ENCODE results near the gene KCTD15.

Gene KCTD15

GRCh38 chr19:33758541-33759013 is 38.1 kb upstream of the KCTD15 start:
- H3K27ac ChIP-seq, result no peak overlapping the region
- no peak for TF ChIP-seq CTCF (IDR thresholded peaks at IDR 0.05)
- TF ChIP-seq ZFX (IDR thresholded peaks at IDR 0.05; ENCODE audit: borderline replicate concordance), result no peak

- no peak for TF ChIP-seq ZFX (IDR thresholded peaks at IDR 0.05; ENCODE audit: borderline replicate concordance)
- TF ChIP-seq CTCF (IDR thresholded peaks at IDR 0.05), result no peak
- no peak overlapping the region for H3K27ac ChIP-seq
Observed at GRCh38 chr19:33759356-33759755, 37.3 kb upstream of the KCTD15 start.

- TF ChIP-seq CTCF (IDR thresholded peaks at IDR 0.05) (no peak), ZFX (IDR thresholded peaks at IDR 0.05; ENCODE audit: borderline replicate concordance) (no peak)
- no peak overlapping the region for H3K27ac ChIP-seq
Observed at GRCh38 chr19:33763633-33764371, 32.9 kb upstream of the KCTD15 start.

GRCh38 chr19:33766623-33767022 is 30.0 kb upstream of the KCTD15 start:
- no peak for TF ChIP-seq CTCF (IDR thresholded peaks at IDR 0.05)
- no peak for TF ChIP-seq ZFX (IDR thresholded peaks at IDR 0.05; ENCODE audit: borderline replicate concordance)
- no peak overlapping the region for H3K27ac ChIP-seq

- no peak overlapping the region for H3K27ac ChIP-seq
- TF ChIP-seq CTCF (IDR thresholded peaks at IDR 0.05) (no peak), ZFX (IDR thresholded peaks at IDR 0.05; ENCODE audit: borderline replicate concordance) (no peak)
Observed at GRCh38 chr19:33767898-33768413, 28.7 kb upstream of the KCTD15 start.

- no peak overlapping the region for H3K27ac ChIP-seq
- TF ChIP-seq CTCF (IDR thresholded peaks at IDR 0.05) (no peak), ZFX (IDR thresholded peaks at IDR 0.05; ENCODE audit: borderline replicate concordance) (no peak)
Observed at GRCh38 chr19:33769208-33769607, 27.5 kb upstream of the KCTD15 start.

GRCh38 chr19:33770107-33770506 is 26.6 kb upstream of the KCTD15 start:
- no peak for TF ChIP-seq CTCF (IDR thresholded peaks at IDR 0.05)
- TF ChIP-seq ZFX (IDR thresholded peaks at IDR 0.05; ENCODE audit: borderline replicate concordance), result no peak
- H3K27ac ChIP-seq, result no peak overlapping the region
